HG03103 (cell line): ENCODE results near the gene SUPT16H.
"Not testable (repeated sequence)": the region's sequence is repeated elsewhere in the genome, so short reads cannot be mapped to it uniquely, and the experiment has no call there.

Experiments
- ATAC-seq: cut with Tn5 transposase; IDR thresholded peaks from one replicate; pipeline ENCODE4 v1.9.1; 2021; ENCODE audit warnings: low read depth; ENCODE audit not compliant: unreplicated experiment

Gene SUPT16H

GRCh38 chr14:21383848-21384493 lies at the start of gene SUPT16H:
TSS of gene SUPT16H (minus strand) at chr14:21384019. CDS start at chr14:21383927, 92 bp downstream.
- peak; percentile 77 for ATAC-seq

GRCh38 chr14:21431126-21431525 lies 47.3 kb upstream of the SUPT16H start:
- no peak for ATAC-seq

GRCh38 chr14:21428930-21429329 lies 45.1 kb upstream of the SUPT16H start:
- no peak for ATAC-seq

- ATAC-seq, result no peak
Observed at GRCh38 chr14:21426692-21427091, 42.9 kb upstream of the SUPT16H start.

GRCh38 chr14:21419528-21419927 lies 35.7 kb upstream of the SUPT16H start:
- no peak for ATAC-seq

- no peak for ATAC-seq
Observed at GRCh38 chr14:21415329-21415728, 31.5 kb upstream of the SUPT16H start.

GRCh38 chr14:21414137-21414631 lies 30.4 kb upstream of the SUPT16H start:
- ATAC-seq, result no peak

- no peak for ATAC-seq
Observed at GRCh38 chr14:21408147-21408546, 24.3 kb upstream of the SUPT16H start.

GRCh38 chr14:21406213-21406612 lies 22.4 kb upstream of the SUPT16H start:
- ATAC-seq, result no peak

- no peak for ATAC-seq
Observed at GRCh38 chr14:21405097-21405496, 21.3 kb upstream of the SUPT16H start.

GRCh38 chr14:21399311-21399870 lies 15.6 kb upstream of the SUPT16H start:
- no peak for ATAC-seq

GRCh38 chr14:21398901-21399300 lies 15.1 kb upstream of the SUPT16H start:
- no peak for ATAC-seq

- no peak for ATAC-seq
Observed at GRCh38 chr14:21395450-21395849, 11.6 kb upstream of the SUPT16H start.

GRCh38 chr14:21385188-21385904 lies 1.5 kb upstream of the SUPT16H start:
- ATAC-seq, result no peak

GRCh38 chr14:21384494-21384851 lies 654 bp upstream of the SUPT16H start:
- ATAC-seq, result peak; percentile 15

GRCh38 chr14:21382886-21383847 lies 652 bp downstream of the SUPT16H start:
- no peak for ATAC-seq

- no peak for ATAC-seq
Observed at GRCh38 chr14:21382095-21382494, 1.7 kb downstream of the SUPT16H start.

- no peak for ATAC-seq
Observed at GRCh38 chr14:21379338-21379737, 4.5 kb downstream of the SUPT16H start.

- no peak for ATAC-seq
Observed at GRCh38 chr14:21373980-21374379, 9.8 kb downstream of the SUPT16H start.

- ATAC-seq, result not testable (repeated sequence)
Observed at GRCh38 chr14:21372814-21373213, 11.0 kb downstream of the SUPT16H start.
